ENCODE data around the gene KCNG1. TPM values are rescaled to one million over a fixed set of nuclear protein-coding genes. Genes with fewer than 3 reads are reported as not detected.

The KCNG1 gene
- total and polyA plus RNA-seq, 2 of the 4 experiments (the other 2 are of a cell fraction), result 23.7 to 51.4 TPM

- TF ChIP-seq ELK1 (IDR thresholded peaks at IDR 0.05; ENCODE audit: borderline replicate concordance, low read depth, low read length), result no peak
Measured at GRCh38 chr20:50957798-50958614, 64.9 kb downstream of the KCNG1 start, which contains the start of gene DPM1 (continued).

- no peaks in the 10 kb centered on the region for H3K27me3 ChIP-seq (ENCODE audit: control insufficient read depth, insufficient read depth, low read length)
- H3K18ac ChIP-seq (ENCODE audit: low read depth, low read length), result no peak overlapping the region
- H4K20me1 ChIP-seq (ENCODE audit: insufficient read depth, low read length), result peaks cover 29% of the 10 kb centered on the region
- dilution Hi-C loops (cut with HindIII; ENCODE audit: low sequenced_read_pairs, unreplicated experiment) (no loop called here), intact Hi-C loops (cut with micrococcal nuclease) (loop anchor here (2.0 kb wide), 1 partner anchor 138 kb away; no protein-coding TSS in a partner anchor), in situ Hi-C loops (cut with MboI; ENCODE audit: low sequenced_read_pairs) (no loop called here)
- no peaks in the 10 kb centered on the region for H3K9me3 ChIP-seq (ENCODE audit: control insufficient read depth, insufficient read depth, low read length)
- H4K8ac ChIP-seq (ENCODE audit: low read depth in 2 of 2, low read length in 2 of 2), result no peak overlapping the region
- no peak overlapping the region for H2BK5ac ChIP-seq (ENCODE audit: low read depth, low read length, poor library complexity, severe bottlenecking)
- TF ChIP-seq FOS (IDR thresholded peaks at IDR 0.05; ENCODE audit: low read depth, low read length) (no peak), CEBPB (IDR thresholded peaks at IDR 0.05; ENCODE audit: low read depth, low read length) (peak; percentile 70), BHLHE40 (IDR thresholded peaks at IDR 0.05; ENCODE audit: low read depth, low read length) (no peak), CHD1 (IDR thresholded peaks at IDR 0.05; ENCODE audit: low read depth, low read length) (no peak; the same call in 1 of the 2 replicates)
- H3K4me3 ChIP-seq (ENCODE audit: insufficient read depth, low read depth, low read length), result peak overlapping the region; percentile 91
- no TSS peak for BruUV-seq (replicated peaks)
- H3K27ac ChIP-seq (ENCODE audit: insufficient read depth, low read length), result no peak overlapping the region
- H3K14ac ChIP-seq (replicated peaks; ENCODE audit: low read depth, low read length), result no peak overlapping the region
- ATAC-seq (ENCODE audit: low read depth) (no peak), DNase-seq (no peak)
- no peak overlapping the region for H3K56ac ChIP-seq (ENCODE audit: extremely low read depth, insufficient read depth, low read length)
- H2BK15ac ChIP-seq (ENCODE audit: low read depth, low read length), result no peak overlapping the region
- H3K23ac ChIP-seq (ENCODE audit: low read depth, low read length), result peak overlapping the region; percentile 36; the same call in 1 of the 2 replicates
- CTCF ChIA-PET, result interaction anchor here (0.6 to 0.7 kb wide), 2 partner anchors 544 to 947 kb away, joined by 3 to 6 read pairs; no protein-coding TSS in a partner anchor
- H2AK5ac ChIP-seq (ENCODE audit: low read depth, low read length), result no peak overlapping the region; the same call in 1 of the 2 replicates
- H3K9me1 ChIP-seq (ENCODE audit: insufficient read depth, low read length), result peaks cover 7% of the 10 kb centered on the region; the same call in 1 of the 2 replicates
- peaks cover 10% of the 10 kb centered on the region for H3K4me1 ChIP-seq (ENCODE audit: control insufficient read depth, insufficient read depth, low read length)
- no peak overlapping the region for H3K4ac ChIP-seq (ENCODE audit: low read depth, low read length)
- peak overlapping the region; percentile 96 for H3K4me2 ChIP-seq (ENCODE audit: low read depth, low read length)
- no peak overlapping the region for H2AK9ac ChIP-seq (replicated peaks; ENCODE audit: low read depth, low read length, poor library complexity)
- H4K5ac ChIP-seq (ENCODE audit: low read depth, low read length), result no peak overlapping the region
- no peak overlapping the region for H2AFZ ChIP-seq (replicated peaks; ENCODE audit: low read length, poor library complexity)
- POLR2A ChIA-PET (ENCODE audit: unreplicated experiment), result no interaction called here
- peaks cover 13 to 58% of the 10 kb centered on the region in 2 experiments for H3K79me1 ChIP-seq (ENCODE audit: low read depth in 1 of 2, low read length in 2 of 2)
- H3K9ac ChIP-seq (ENCODE audit: low read depth, low read length), result peak overlapping the region; percentile 97; the same call in 1 of the 2 replicates
- WGBS, 2 experiments (ENCODE audit: extremely low coverage in 2 of 2, insufficient read length in 1 of 2), result no CpG with 5 or more reads among the region's 7 CpGs
- H2BK20ac ChIP-seq (ENCODE audit: low read depth, low read length), result no peak overlapping the region
- H4K91ac ChIP-seq (ENCODE audit: insufficient read depth, low read depth, low read length), result no peak overlapping the region
- H2BK120ac ChIP-seq (ENCODE audit: low read depth, low read length), result no peak overlapping the region
- peaks cover 6% of the 10 kb centered on the region for H3K36me3 ChIP-seq (ENCODE audit: control insufficient read depth, insufficient read depth, low read length)
Measured at GRCh38 chr20:50957276-50957675, 65.6 kb downstream of the KCNG1 start.

Data from IMR-90 (cell line).